PC-9 (cell line): Measurements from ENCODE around the gene RTP5. TPM values are rescaled to one million over a fixed set of nuclear protein-coding genes. Genes with fewer than 3 reads are reported as not detected.
"Not testable (repeated sequence)": the region's sequence is repeated elsewhere in the genome, so short reads cannot be mapped to it uniquely, and the experiment has no call there.

Experiments
- BruUV-seq: library from RNA; stranded (reverse); fragments of 400-500 nt; replicated peaks from 2 replicates; lab custom pipeline; 2021; lab: Mats Ljungman, UMichigan
- CTCF ChIA-PET: fragments of 300-600 bp; sonication (Branson Sonifier 250); formaldehyde crosslinking; loops from one replicate; lab custom pipeline; 2022; ENCODE audit warnings: antibody characterized with exemption; lab: Charles Lee
- POLR2A ChIA-PET: fragments of 300-600 bp; sonication (Branson Sonifier 250); formaldehyde crosslinking; loops from one replicate; lab custom pipeline; 2022; ENCODE audit warnings: antibody characterized with exemption; ENCODE audit not compliant: unreplicated experiment; lab: Charles Lee
- DNase-seq, 2 experiments: peaks; one replicate each; pipeline versions ENCODE4 v3.0.0 to v3.0.0-alpha.2; 2015 to 2022; ENCODE audit warnings: mixed read lengths in 1 of 2
- H2AFZ ChIP-seq: fragments of 200-600 bp; sonication (generic); 2 replicates; pipeline ENCODE4 v1.8.1; 2017; ENCODE audit warnings: antibody characterized with exemption
- H3F3A ChIP-seq: fragments of 200-600 bp; sonication (generic); 2 replicates; pipeline ENCODE4 v1.8.1; 2017; ENCODE audit warnings: antibody characterized with exemption, mild to moderate bottlenecking, low read depth; ENCODE audit not compliant: insufficient read depth
- H3K27ac ChIP-seq: fragments of 200-600 bp; sonication (generic); 2 replicates; pipeline ENCODE4 v1.6.1; 2016; ENCODE audit warnings: mixed run types
- H3K27me3 ChIP-seq: fragments of 200-600 bp; sonication (generic); 2 replicates; pipeline ENCODE4 v1.6.1; 2016; ENCODE audit warnings: low read depth, mixed run types; ENCODE audit not compliant: insufficient read depth
- H3K36me3 ChIP-seq: fragments of 200-600 bp; sonication (generic); 2 replicates; pipeline ENCODE4 v1.6.1; 2016; ENCODE audit warnings: low read depth, mixed run types
- H3K4me1 ChIP-seq: fragments of 200-600 bp; sonication (generic); replicated peaks from 2 replicates; pipeline ENCODE4 v1.6.1; 2016; ENCODE audit warnings: mixed run types; ENCODE audit not compliant: insufficient read depth
- H3K4me2 ChIP-seq: fragments of 200-600 bp; sonication (generic); 2 replicates; pipeline ENCODE4 v1.6.1; 2017; ENCODE audit warnings: mixed run types
- H3K4me3 ChIP-seq: fragments of 200-600 bp; sonication (generic); 2 replicates; pipeline ENCODE4 v1.6.1; 2016; ENCODE audit warnings: mixed run types
- H3K79me2 ChIP-seq: fragments of 200-600 bp; sonication (generic); 2 replicates; pipeline ENCODE4 v1.6.1; 2017; ENCODE audit warnings: low read depth, mixed run types
- H3K9me2 ChIP-seq: fragments of 200-600 bp; sonication (generic); 2 replicates; pipeline ENCODE4 v1.8.1; 2017; ENCODE audit warnings: mild to moderate bottlenecking; ENCODE audit not compliant: insufficient read depth
- H3K9me3 ChIP-seq: fragments of 200-600 bp; sonication (generic); 2 replicates; pipeline ENCODE4 v1.8.1; 2016; ENCODE audit warnings: low read depth; ENCODE audit not compliant: insufficient read depth
- H4K20me1 ChIP-seq: fragments of 200-600 bp; sonication (generic); 2 replicates; pipeline ENCODE4 v1.8.1; 2017; ENCODE audit not compliant: insufficient read depth
- CTCF ChIP-seq: fragments of 200-600 bp; sonication (generic); conservative IDR thresholded peaks from 2 replicates; pipeline ENCODE4 v1.6.1; 2017; ENCODE audit warnings: mixed run types, antibody characterized with exemption, mild to moderate bottlenecking, moderate library complexity
- EZH2 ChIP-seq: fragments of 200-600 bp; sonication (generic); IDR thresholded peaks from 2 replicates; pipeline ENCODE4 v1.8.0; 2017; ENCODE audit warnings: antibody characterized with exemption, low read depth
- intact Hi-C: fragments of 100-400 bp; cut with micrococcal nuclease; formaldehyde crosslinking; loops from one replicate; pipeline ENCODE4 v1.10.0; 2022; ENCODE audit not compliant: unreplicated experiment
- total RNA-seq: library from RNA; stranded (reverse); gene quantifications from 2 replicates; pipeline ENCODE4 v1.2.3, GENCODE V29; 2021

Gene RTP5
- total RNA-seq, 1 experiment from 2014 or later, result not detected

DNA sequence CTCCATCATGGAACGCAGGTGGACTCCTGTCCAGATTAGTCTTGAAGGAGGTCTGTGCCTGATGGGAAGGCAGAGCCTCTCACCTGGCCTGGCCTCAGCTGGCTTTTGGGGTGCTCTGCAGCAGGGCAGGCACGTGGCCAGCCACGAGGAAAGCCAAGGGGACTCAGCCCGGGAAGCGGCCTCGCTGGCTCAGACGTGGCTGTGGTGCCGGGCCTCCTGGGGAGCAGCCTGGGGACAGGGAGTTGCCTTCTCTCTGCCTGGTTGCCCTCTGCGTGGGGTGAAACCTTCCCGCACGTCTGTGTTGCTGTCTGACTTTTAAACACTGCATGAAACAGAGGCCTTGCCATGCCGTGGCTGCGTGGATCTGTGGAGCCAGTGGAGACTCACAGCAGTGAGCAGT lies 45.0 kb downstream of the RTP5 start:
- Histone ChIP-seq H3K9me3 (no peaks in the 10 kb centered on the region; the same call in 1 of the 2 replicates), H3K4me1 (no peaks in the 10 kb centered on the region), H3K4me3 (no peak overlapping the region), H2AFZ (no peak overlapping the region), H3K9me2 (no peaks in the 10 kb centered on the region), H3F3A (no peaks in the 10 kb centered on the region), H3K79me2 (no peaks in the 10 kb centered on the region), H3K36me3 (no peaks in the 10 kb centered on the region), H3K27me3 (peaks cover 50% of the 10 kb centered on the region), H3K27ac (no peak overlapping the region), H4K20me1 (no peaks in the 10 kb centered on the region), H3K4me2 (no peak overlapping the region)
- ChIA-PET CTCF (no interaction called here), POLR2A (no interaction called here)
- intact Hi-C loops, result no loop called here
- no peak for DNase-seq
- TF ChIP-seq CTCF (no peak), EZH2 (no peak)
- BruUV-seq, result no TSS peak

GRCh38 chr2:241921631-241922030 lies 52.1 kb downstream of the RTP5 start:
- intact Hi-C loops, H4K20me1 ChIP-seq, H3K27ac ChIP-seq, H2AFZ ChIP-seq, H3K4me1 ChIP-seq, H3K79me2 ChIP-seq, H3K4me3 ChIP-seq, CTCF ChIA-PET, H3K4me2 ChIP-seq, H3K9me3 ChIP-seq, BruUV-seq, H3K9me2 ChIP-seq, POLR2A ChIA-PET, DNase-seq, H3K36me3 ChIP-seq, H3F3A ChIP-seq: not testable (repeated sequence)
- peaks cover 44% of the 10 kb centered on the region for H3K27me3 ChIP-seq

- Histone ChIP-seq H3K79me2 (no peaks in the 10 kb centered on the region), H3F3A (no peaks in the 10 kb centered on the region), H3K4me1 (no peaks in the 10 kb centered on the region), H3K36me3 (no peaks in the 10 kb centered on the region), H2AFZ (no peak overlapping the region), H4K20me1 (no peaks in the 10 kb centered on the region), H3K4me3 (no peak overlapping the region), H3K4me2 (no peak overlapping the region), H3K9me2 (no peaks in the 10 kb centered on the region), H3K9me3 (no peaks in the 10 kb centered on the region), H3K27me3 (peaks cover 52% of the 10 kb centered on the region), H3K27ac (no peak overlapping the region)
- intact Hi-C loops, result no loop called here
- no peak for DNase-seq
- ChIA-PET POLR2A (no interaction called here), CTCF (no interaction called here)
- TF ChIP-seq EZH2 (no peak), CTCF (no peak)
- no TSS peak for BruUV-seq
Measured at GRCh38 chr2:241922411-241922810, 52.9 kb downstream of the RTP5 start.

DNA sequence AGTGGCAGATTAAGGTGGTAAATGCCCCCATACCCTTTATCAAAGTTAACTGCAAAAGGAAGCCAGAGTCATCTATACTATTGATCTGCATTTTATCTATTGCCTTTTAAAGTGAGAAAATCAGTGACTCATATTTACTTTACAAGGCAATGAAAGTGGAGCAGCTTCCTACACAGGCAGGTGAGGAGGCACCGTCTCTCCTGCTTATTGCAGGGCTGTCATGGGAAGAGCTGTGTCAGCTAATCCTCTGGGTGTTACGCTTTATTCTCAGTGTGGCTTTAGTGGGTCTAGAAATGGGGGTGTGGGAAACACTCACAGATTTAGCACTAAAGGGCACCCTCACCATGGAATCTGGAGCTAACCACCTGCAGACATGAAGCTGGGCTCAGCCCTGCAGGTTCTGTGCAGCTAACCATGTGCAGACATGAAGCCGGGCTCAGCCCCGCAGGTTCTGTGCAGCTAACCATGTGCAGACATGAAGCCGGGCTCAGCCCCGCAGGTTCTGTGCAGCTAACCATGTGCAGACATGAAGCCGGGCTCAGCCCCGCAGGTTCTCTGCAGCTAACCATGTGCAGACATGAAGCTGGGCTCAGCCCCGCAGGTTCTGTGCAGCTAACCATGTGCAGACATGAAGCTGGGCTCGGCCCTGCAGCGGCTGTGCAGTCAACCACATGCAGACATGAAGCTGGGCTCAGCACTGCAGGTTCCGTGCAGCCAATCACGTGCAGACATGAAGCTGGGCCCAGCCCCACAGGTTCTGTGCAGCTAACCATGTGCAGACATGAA lies 53.5 kb downstream of the RTP5 start:
- BruUV-seq, result not testable (repeated sequence)

More for the DNA sequence above, 53.5 kb downstream of the RTP5 start:
- H3F3A ChIP-seq, H4K20me1 ChIP-seq, H2AFZ ChIP-seq, H3K4me3 ChIP-seq, H3K9me3 ChIP-seq, H3K27ac ChIP-seq, POLR2A ChIA-PET, H3K4me1 ChIP-seq, DNase-seq, H3K36me3 ChIP-seq, H3K9me2 ChIP-seq, intact Hi-C loops, H3K79me2 ChIP-seq, H3K4me2 ChIP-seq, CTCF ChIA-PET: not testable (repeated sequence)
- peaks cover 53% of the 10 kb centered on the region for H3K27me3 ChIP-seq

Other genes starting within 250 kb of the RTP5 start
- 78.2 and 94.8 TPM in 2 replicates for gene THAP4, start 232.6 kb upstream of the RTP5 start, total RNA-seq
- gene ATG4B, start 232.0 kb upstream of the RTP5 start, total RNA-seq, result 162 and 177 TPM in 2 replicates
- gene DTYMK, start 182.9 kb upstream of the RTP5 start, total RNA-seq, result 183 and 191 TPM in 2 replicates
- 79.7 and 106 TPM in 2 replicates for gene ING5, start 167.7 kb upstream of the RTP5 start, total RNA-seq
- gene D2HGDH, start 135.1 kb upstream of the RTP5 start, total RNA-seq, result 131 and 232 TPM in 2 replicates
- gene GAL3ST2, start 92.9 kb upstream of the RTP5 start, total RNA-seq, result 3.9 and 4.3 TPM in 2 replicates
- 0.90 and 0.92 TPM in 2 replicates for gene NEU4, start 60.5 kb upstream of the RTP5 start, total RNA-seq
- gene PDCD1, start 10.8 kb upstream of the RTP5 start, total RNA-seq, result not detected in 2 replicates